GM12878 (cell line): Measurements from ENCODE around the gene ZNF417. TPM values are rescaled to one million over a fixed set of nuclear protein-coding genes. Genes with fewer than 3 reads are reported as not detected.
A peak's percentile ranks its signal among the peaks of the same experiment; 100 is the strongest.

Experiments used
- BCL11A ChIP-seq: IDR thresholded peaks from 2 replicates; pipeline ENCODE4 v1.6.1; 2011; ENCODE audit warnings: low read depth, low read length
- CBFB ChIP-seq: IDR thresholded peaks from 2 replicates; pipeline ENCODE4 v1.6.1; 2016; ENCODE audit warnings: antibody characterized with exemption, low read depth
- CHD1 ChIP-seq: IDR thresholded peaks from 2 replicates; pipeline ENCODE4 v1.6.1; 2012; ENCODE audit warnings: low read depth, low read length, improper control_type of control experiment
- CHD2 ChIP-seq: IDR thresholded peaks from 2 replicates; pipeline ENCODE4 v1.6.1; 2011; ENCODE audit warnings: low read depth, low read length, improper control_type of control experiment, borderline replicate concordance
- CREM ChIP-seq: IDR thresholded peaks from 2 replicates; pipeline ENCODE4 v1.6.1; 2014; ENCODE audit warnings: antibody characterized with exemption, low read depth
- FOXM1 ChIP-seq: IDR thresholded peaks from 2 replicates; pipeline ENCODE4 v1.6.1; 2012; ENCODE audit warnings: low read depth, mild to moderate bottlenecking, inconsistent platforms, low read length, moderate library complexity
- HCFC1 ChIP-seq: fragments of 150-350 bp; IDR thresholded peaks from 2 replicates; pipeline ENCODE4 v1.6.1; 2014; ENCODE audit warnings: low read length
- IRF5 ChIP-seq: fragments of 450-650 bp; IDR thresholded peaks from 2 replicates; pipeline ENCODE4 v1.6.1; 2017; ENCODE audit warnings: borderline replicate concordance
- MEF2B ChIP-seq: fragments of 450-650 bp; IDR thresholded peaks from 2 replicates; pipeline ENCODE4 v1.6.1; 2018; ENCODE audit warnings: mild to moderate bottlenecking, moderate library complexity; ENCODE audit not compliant: partially characterized antibody, poor library complexity, severe bottlenecking
- MYB ChIP-seq: fragments of 150-350 bp; IDR thresholded peaks from 2 replicates; pipeline ENCODE4 v1.6.1; 2014; ENCODE audit warnings: mild to moderate bottlenecking, low read depth, low read length, borderline replicate concordance
- NFXL1 ChIP-seq: fragments of 450-650 bp; IDR thresholded peaks from 2 replicates; pipeline ENCODE4 v1.6.1; 2017; ENCODE audit warnings: antibody characterized with exemption, mild to moderate bottlenecking, borderline replicate concordance
- NFYA ChIP-seq: IDR thresholded peaks from 2 replicates; pipeline ENCODE4 v1.6.1; 2011; ENCODE audit warnings: low read depth, mild to moderate bottlenecking, low read length, improper control_type of control experiment, borderline replicate concordance
- NFYB ChIP-seq: IDR thresholded peaks from 2 replicates; pipeline ENCODE4 v1.6.1; 2011; ENCODE audit warnings: low read depth, mild to moderate bottlenecking, low read length, improper control_type of control experiment, moderate library complexity; ENCODE audit not compliant: insufficient read depth
- NRF1 ChIP-seq: conservative IDR thresholded peaks from 2 replicates; pipeline ENCODE4 v1.6.1; 2011; ENCODE audit warnings: mild to moderate bottlenecking, low read depth, low read length, improper control_type of control experiment
- PAX5 ChIP-seq: IDR thresholded peaks from 2 replicates; pipeline ENCODE4 v1.6.1; 2011; ENCODE audit warnings: low read depth, low read length, borderline replicate concordance
- PKNOX1 ChIP-seq: fragments of 450-650 bp; IDR thresholded peaks from 2 replicates; pipeline ENCODE4 v1.6.1; 2016; ENCODE audit warnings: mild to moderate bottlenecking
- RB1 ChIP-seq: fragments of 450-650 bp; formaldehyde crosslinking; IDR thresholded peaks from 2 replicates; pipeline ENCODE4 v1.6.1; 2017; ENCODE audit warnings: mild to moderate bottlenecking, borderline replicate concordance
- SMARCA5 ChIP-seq: fragments of 450-650 bp; IDR thresholded peaks from 2 replicates; pipeline ENCODE4 v1.6.1; 2017; ENCODE audit warnings: mild to moderate bottlenecking
- SRF ChIP-seq, 2 experiments: IDR thresholded peaks; 2 replicates each; pipeline ENCODE4 v1.6.1; 2011; ENCODE audit warnings: low read depth in 2 of 2, low read length in 2 of 2, mild to moderate bottlenecking in 1 of 2, moderate library complexity in 1 of 2
- SUPT20H ChIP-seq: IDR thresholded peaks from 2 replicates; pipeline ENCODE4 v1.6.1; 2011; ENCODE audit warnings: low read depth, mild to moderate bottlenecking, low read length, moderate library complexity, borderline replicate concordance; ENCODE audit not compliant: control insufficient read depth
- TAF1 ChIP-seq: IDR thresholded peaks from 2 replicates; pipeline ENCODE4 v1.6.1; 2011; ENCODE audit warnings: mild to moderate bottlenecking, low read depth, low read length, borderline replicate concordance
- TBL1XR1 ChIP-seq: IDR thresholded peaks from 2 replicates; pipeline ENCODE4 v1.6.1; 2012; ENCODE audit warnings: low read depth, low read length, improper control_type of control experiment
- ZBTB40 ChIP-seq: fragments of 450-650 bp; IDR thresholded peaks from 2 replicates; pipeline ENCODE4 v1.6.1; 2016; ENCODE audit warnings: mild to moderate bottlenecking, moderate library complexity, borderline replicate concordance
- ZNF274 ChIP-seq: IDR thresholded peaks from one replicate; pipeline ENCODE4 v1.8.0; 2011; ENCODE audit not compliant: insufficient read length, insufficient read depth
- polyA plus RNA-seq, 11 experiments: library from polyadenylated mRNA; depleted of rRNA in 4 of 11; unstranded in 6 of 11; stranded (reverse) in 5 of 11; fragments of >200 nt; fragmentation: Nextera tagmentation in 4 of 11; fragmentation: Illumina TruSeq in 1 of 11; extraction: Ambion mirVana in 4 of 11; extraction: Trizol in 1 of 11; gene quantifications; 1 replicate in 1 of 11; 2 replicates in 10 of 11; pipeline versions ENCODE4 v1.2.1 to v1.2.3, GENCODE V29; 2011 to 2016; ENCODE audit warnings: inconsistent platforms in 2 of 11, missing spikeins in 2 of 11, low read depth in 1 of 11
- total RNA-seq, 4 experiments: library from RNA; depleted of rRNA in 3 of 4; stranded (reverse); fragments of >200 nt in 3 of 4; fragmentation: Illumina TruSeq in 1 of 4; extraction: Trizol in 1 of 4; gene quantifications; 2 replicates each; pipeline versions ENCODE4 v1.2.1 to v1.2.3, GENCODE V29; 2013 to 2021

The ZNF417 gene
- total and polyA plus RNA-seq, 10 of the 15 experiments (the other 5 are each of a cell fraction or from before 2014, with no cell fraction given), result 1.3 to 13.6 (median 6.5) TPM

GRCh38 chr19:57934820-57935665 lies 18.7 kb upstream of the ZNF417 start, which contains the start of gene ZNF418 (continued):
- TF ChIP-seq BCL11A, result no peak
- TF ChIP-seq HCFC1, result peak; percentile 87
- TF ChIP-seq CBFB, result peak; percentile 35; the same call in 1 of the 2 replicates
- no peak for TF ChIP-seq FOXM1
- peak; percentile 98 for TF ChIP-seq PKNOX1
- no peak for TF ChIP-seq SUPT20H
- TF ChIP-seq SMARCA5, result no peak
- TF ChIP-seq TBL1XR1, result no peak
- 0 out of 2 replicates have a peak, but pooled peaks have one; percentile 8 for TF ChIP-seq NRF1
- TF ChIP-seq NFXL1, result no peak
- peak; percentile 26; the same call in 1 of the 2 replicates for TF ChIP-seq NFYA
- peak; percentile 46 for TF ChIP-seq ZBTB40
- no peak for TF ChIP-seq CHD1
- peak; percentile 74 for TF ChIP-seq NFYB
- TF ChIP-seq SRF (IDR thresholded peaks at IDR 0.05; ENCODE audit: low read depth in 2 of 2, low read length in 2 of 2), result no peak
- TF ChIP-seq CHD2, result peak; percentile 86
- TF ChIP-seq IRF5, result peak; percentile 31; the same call in 1 of the 2 replicates
- no peak for TF ChIP-seq RB1
- TF ChIP-seq TAF1, result no peak
- TF ChIP-seq MYB, result no peak
- no peak for TF ChIP-seq ZNF274
- peak; percentile 54; the same call in 1 of the 2 replicates for TF ChIP-seq CREM
- TF ChIP-seq MEF2B, result no peak
- no peak for TF ChIP-seq PAX5
